GM12878 (cell line): Measurements from ENCODE around the gene TDRD9. TPM values are rescaled to one million over a fixed set of nuclear protein-coding genes. Genes with fewer than 3 reads are reported as not detected.

Experiments
- ATAC-seq: fragments of 200-7000 bp; cut with Tn5 transposase; 3 replicates; pipeline ENCODE4 v1.9.1; 2020; ENCODE audit warnings: mild to moderate bottlenecking, moderate library complexity
- BruUV-seq: library from RNA; stranded (reverse); fragments of 400-500 nt; replicated peaks from 2 replicates; lab custom pipeline; 2021; lab: Mats Ljungman, UMichigan
- CTCF ChIA-PET: fragments of 300-600 bp; sonication (Branson Sonifier 250); formaldehyde crosslinking; extraction: SDS; loops from one replicate; lab custom pipeline; 2021; ENCODE audit warnings: inconsistent platforms; lab: Yijun Ruan, JAX
- POLR2A ChIA-PET: fragments of 350-600 bp; formaldehyde crosslinking; extraction: SDS; loops from one replicate; lab custom pipeline; 2021; ENCODE audit warnings: inconsistent platforms; lab: Charles Lee
- RAD21 ChIA-PET: fragments of 300-600 bp; sonication (Branson Sonifier 250); formaldehyde crosslinking; loops from one replicate; lab custom pipeline; 2023; ENCODE audit warnings: antibody characterized with exemption; ENCODE audit not compliant: unreplicated experiment; lab: Charles Lee
- SMC1A ChIA-PET: fragments of 300-600 bp; sonication (Branson Sonifier 250); formaldehyde crosslinking; loops from one replicate; lab custom pipeline; 2023; ENCODE audit not compliant: unreplicated experiment, uncharacterized antibody; lab: Charles Lee
- DNase-seq: peaks from one replicate; pipeline ENCODE4 v3.0.0-alpha.2; 2011; ENCODE audit warnings: low read depth, low spot score
- FAIRE-seq: peaks from 3 replicates; lab custom pipeline; 2011; peaks lifted over from hg19 to GRCh38; lab: Jason Lieb, UNC
- H2AFZ ChIP-seq: 2 replicates; pipeline ENCODE4 v1.6.0; 2011; ENCODE audit warnings: low read depth, low read length, control low read depth; ENCODE audit not compliant: control insufficient read depth
- H3K27ac ChIP-seq: 2 replicates; pipeline ENCODE4 v1.5.1; 2011; ENCODE audit warnings: control low read depth; ENCODE audit not compliant: control insufficient read depth, insufficient read depth
- H3K27me3 ChIP-seq, 2 experiments: replicated peaks in 1 of 2; 2 replicates each; pipeline versions ENCODE4 v1.6.0 to v1.6.1; 2011; ENCODE audit warnings: low read length in 1 of 2; ENCODE audit not compliant: control insufficient read depth in 2 of 2, insufficient read depth in 2 of 2
- H3K36me3 ChIP-seq, 2 experiments: 2 replicates each; pipeline ENCODE4 v1.5.1; 2011; ENCODE audit warnings: low read length in 1 of 2; ENCODE audit not compliant: control insufficient read depth in 2 of 2, insufficient read depth in 2 of 2
- H3K4me1 ChIP-seq: 2 replicates; pipeline ENCODE4 v1.6.1; 2011; ENCODE audit warnings: mild to moderate bottlenecking, low read length, moderate library complexity, mixed read lengths; ENCODE audit not compliant: control insufficient read depth, insufficient read depth
- H3K4me2 ChIP-seq: 2 replicates; pipeline ENCODE4 v1.6.0; 2011; ENCODE audit warnings: control low read depth; ENCODE audit not compliant: control insufficient read depth, insufficient read depth
- H3K4me3 ChIP-seq: fragments of 200-600 bp; sonication (generic); 2 replicates; pipeline ENCODE4 v1.5.1; 2016
- H3K79me2 ChIP-seq: 2 replicates; pipeline ENCODE4 v1.6.0; 2011; ENCODE audit warnings: low read length; ENCODE audit not compliant: control insufficient read depth, insufficient read depth
- H3K9ac ChIP-seq: 2 replicates; pipeline ENCODE4 v1.8.0; 2011; ENCODE audit warnings: low read length, control low read depth, mixed read lengths; ENCODE audit not compliant: control insufficient read depth, insufficient read depth
- H3K9me3 ChIP-seq: replicated peaks from 3 replicates; pipeline ENCODE4 v1.5.1; 2011; ENCODE audit warnings: mild to moderate bottlenecking, low read length; ENCODE audit not compliant: control insufficient read depth, insufficient read depth
- H4K20me1 ChIP-seq: 2 replicates; pipeline ENCODE4 v1.6.0; 2011; ENCODE audit not compliant: control insufficient read depth, insufficient read depth
- GABPA ChIP-seq: IDR thresholded peaks from 2 replicates; pipeline ENCODE4 v1.6.1; 2014; ENCODE audit warnings: antibody characterized with exemption, low read depth, mild to moderate bottlenecking, inconsistent platforms
- JUND ChIP-seq: IDR thresholded peaks from 2 replicates; pipeline ENCODE4 v1.6.1; 2012; ENCODE audit warnings: low read depth, mild to moderate bottlenecking, low read length, improper control_type of control experiment, moderate library complexity
- KDM1A ChIP-seq: fragments of 200-600 bp; sonication (generic); IDR thresholded peaks from 2 replicates; pipeline ENCODE4 v1.6.1; 2016; ENCODE audit warnings: borderline replicate concordance
- MYC ChIP-seq: IDR thresholded peaks from 2 replicates; pipeline ENCODE4 v1.6.1; 2011; ENCODE audit warnings: mild to moderate bottlenecking, low read length, moderate library complexity, inconsistent platforms; ENCODE audit not compliant: insufficient read depth, insufficient replicate concordance, insufficient read length, severe bottlenecking
- NR2C1 ChIP-seq: fragments of 450-650 bp; IDR thresholded peaks from 2 replicates; pipeline ENCODE4 v1.6.1; 2017; ENCODE audit warnings: antibody characterized with exemption, mild to moderate bottlenecking, moderate library complexity
- NRF1 ChIP-seq: conservative IDR thresholded peaks from 2 replicates; pipeline ENCODE4 v1.6.1; 2011; ENCODE audit warnings: mild to moderate bottlenecking, low read depth, low read length, improper control_type of control experiment
- SPI1 ChIP-seq: IDR thresholded peaks from 2 replicates; pipeline ENCODE4 v1.6.1; 2011; ENCODE audit warnings: low read depth, mild to moderate bottlenecking, low read length, moderate library complexity, borderline replicate concordance; ENCODE audit not compliant: insufficient read depth
- WGBS: methylation state at CpG from one replicate; pipeline ENCODE4 v1.1.6; 2016; ENCODE audit warnings: low lambda C conversion rate; ENCODE audit not compliant: insufficient replicate concordance, insufficient coverage; ENCODE audit errors: missing lambda C conversion rate; 5-methylcytosine and 5-hydroxymethylcytosine counted together
- in situ Hi-C: fragments of 300-500 bp; cut with MboI; formaldehyde crosslinking; loops from 9 replicates; pipeline ENCODE4 v1.14.3; 2018; ENCODE audit warnings: mixed read lengths
- intact Hi-C: fragments of 100-400 bp; cut with micrococcal nuclease; formaldehyde crosslinking; loops from one replicate; pipeline ENCODE4 v1.14.2; 2022; ENCODE audit not compliant: unreplicated experiment
- polyA plus RNA-seq, 11 experiments: library from polyadenylated mRNA; depleted of rRNA in 4 of 11; unstranded in 6 of 11; stranded (reverse) in 5 of 11; fragments of >200 nt; fragmentation: Nextera tagmentation in 4 of 11; fragmentation: Illumina TruSeq in 1 of 11; extraction: Ambion mirVana in 4 of 11; extraction: Trizol in 1 of 11; gene quantifications; 1 replicate in 1 of 11; 2 replicates in 10 of 11; pipeline versions ENCODE4 v1.2.1 to v1.2.3, GENCODE V29; 2011 to 2016; ENCODE audit warnings: inconsistent platforms in 2 of 11, missing spikeins in 2 of 11, low read depth in 1 of 11
- total RNA-seq, 4 experiments: library from RNA; depleted of rRNA in 3 of 4; stranded (reverse); fragments of >200 nt in 3 of 4; fragmentation: Illumina TruSeq in 1 of 4; extraction: Trizol in 1 of 4; gene quantifications; 2 replicates each; pipeline versions ENCODE4 v1.2.1 to v1.2.3, GENCODE V29; 2013 to 2021
- TF ChIP-seq, protein P1 (sequence below): fragments of 450-650 bp; IDR thresholded peaks from 2 replicates; pipeline ENCODE4 v1.6.1; 2017; ENCODE audit warnings: mild to moderate bottlenecking, moderate library complexity

The TDRD9 gene
- total and polyA plus RNA-seq, 10 of the 15 experiments (the other 5 are each of a cell fraction or from before 2014, with no cell fraction given), result 0.12 TPM; not detected in 9

- H4K20me1 ChIP-seq, result no peaks in the 10 kb centered on the region; the same call in 1 of the 2 replicates
- SMC1A ChIA-PET, result no interaction called here
- H3K27me3 ChIP-seq, result peaks cover 0 to 2% of the 10 kb centered on the region in 2 experiments; a peak in 3 of 4 replicates
- no peaks in the 10 kb centered on the region for H3K36me3 ChIP-seq
- CTCF ChIA-PET, result no interaction called here
- ATAC-seq, result no peak
- TF ChIP-seq, protein P1, sequence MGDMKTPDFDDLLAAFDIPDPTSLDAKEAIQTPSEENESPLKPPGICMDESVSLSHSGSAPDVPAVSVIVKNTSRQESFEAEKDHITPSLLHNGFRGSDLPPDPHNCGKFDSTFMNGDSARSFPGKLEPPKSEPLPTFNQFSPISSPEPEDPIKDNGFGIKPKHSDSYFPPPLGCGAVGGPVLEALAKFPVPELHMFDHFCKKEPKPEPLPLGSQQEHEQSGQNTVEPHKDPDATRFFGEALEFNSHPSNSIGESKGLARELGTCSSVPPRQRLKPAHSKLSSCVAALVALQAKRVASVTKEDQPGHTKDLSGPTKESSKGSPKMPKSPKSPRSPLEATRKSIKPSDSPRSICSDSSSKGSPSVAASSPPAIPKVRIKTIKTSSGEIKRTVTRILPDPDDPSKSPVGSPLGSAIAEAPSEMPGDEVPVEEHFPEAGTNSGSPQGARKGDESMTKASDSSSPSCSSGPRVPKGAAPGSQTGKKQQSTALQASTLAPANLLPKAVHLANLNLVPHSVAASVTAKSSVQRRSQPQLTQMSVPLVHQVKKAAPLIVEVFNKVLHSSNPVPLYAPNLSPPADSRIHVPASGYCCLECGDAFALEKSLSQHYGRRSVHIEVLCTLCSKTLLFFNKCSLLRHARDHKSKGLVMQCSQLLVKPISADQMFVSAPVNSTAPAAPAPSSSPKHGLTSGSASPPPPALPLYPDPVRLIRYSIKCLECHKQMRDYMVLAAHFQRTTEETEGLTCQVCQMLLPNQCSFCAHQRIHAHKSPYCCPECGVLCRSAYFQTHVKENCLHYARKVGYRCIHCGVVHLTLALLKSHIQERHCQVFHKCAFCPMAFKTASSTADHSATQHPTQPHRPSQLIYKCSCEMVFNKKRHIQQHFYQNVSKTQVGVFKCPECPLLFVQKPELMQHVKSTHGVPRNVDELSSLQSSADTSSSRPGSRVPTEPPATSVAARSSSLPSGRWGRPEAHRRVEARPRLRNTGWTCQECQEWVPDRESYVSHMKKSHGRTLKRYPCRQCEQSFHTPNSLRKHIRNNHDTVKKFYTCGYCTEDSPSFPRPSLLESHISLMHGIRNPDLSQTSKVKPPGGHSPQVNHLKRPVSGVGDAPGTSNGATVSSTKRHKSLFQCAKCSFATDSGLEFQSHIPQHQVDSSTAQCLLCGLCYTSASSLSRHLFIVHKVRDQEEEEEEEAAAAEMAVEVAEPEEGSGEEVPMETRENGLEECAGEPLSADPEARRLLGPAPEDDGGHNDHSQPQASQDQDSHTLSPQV, result no peak
- TF ChIP-seq MYC, result no peak
- no peak for TF ChIP-seq JUND
- no peak for TF ChIP-seq SPI1
- no peak for TF ChIP-seq NRF1
- TF ChIP-seq GABPA, result no peak
- no peak for TF ChIP-seq KDM1A
- no peak for TF ChIP-seq NR2C1
- H2AFZ ChIP-seq, result no peak overlapping the region
- H3K9me3 ChIP-seq, result no peaks in the 10 kb centered on the region
- H3K4me1 ChIP-seq, result no peaks in the 10 kb centered on the region
- RAD21 ChIA-PET, result no interaction called here
- 66% methylated on average over 6 of the region's 6 CpGs for WGBS
- no peak for DNase-seq
- POLR2A ChIA-PET, result no interaction called here
- no peak for FAIRE-seq
- no peaks in the 10 kb centered on the region for H3K79me2 ChIP-seq
- intact Hi-C loops, result no loop called here
- no peak overlapping the region for H3K9ac ChIP-seq
- BruUV-seq, result no TSS peak
- in situ Hi-C loops, result no loop called here
- H3K4me3 ChIP-seq, result no peak overlapping the region
- H3K27ac ChIP-seq, result no peak overlapping the region
- no peak overlapping the region for H3K4me2 ChIP-seq
Observed at GRCh38 chr14:104041430-104042104, 113.3 kb downstream of the TDRD9 start.
